Neural cell (in vitro differentiated cells): Measurements from ENCODE around the gene AIFM2.

Source experiments
- CTCF ChIP-seq: fragments of 450-650 bp; IDR thresholded peaks from 2 replicates; pipeline ENCODE4 v1.5.1; 2014; ENCODE audit warnings: antibody characterized with exemption, mild to moderate bottlenecking, moderate library complexity; ENCODE audit not compliant: poor library complexity, severe bottlenecking
- EP300 ChIP-seq: fragments of 450-650 bp; conservative IDR thresholded peaks from 2 replicates; pipeline ENCODE4 v1.6.1; 2014; ENCODE audit warnings: antibody characterized with exemption, mild to moderate bottlenecking, moderate library complexity; ENCODE audit not compliant: poor library complexity, severe bottlenecking
- EZH2 ChIP-seq: fragments of 200-600, 300-800 bp; shearing (Covaris generic), sonication (generic); IDR thresholded peaks from 2 replicates; pipeline ENCODE4 v1.6.1; 2014; ENCODE audit warnings: antibody characterized with exemption, low read length, borderline replicate concordance, mild to moderate bottlenecking; ENCODE audit not compliant: insufficient read depth, poor library complexity, severe bottlenecking
- POLR2AphosphoS5 ChIP-seq: IDR thresholded peaks from 2 replicates; pipeline ENCODE4 v1.6.1; 2012
- RAD21 ChIP-seq: fragments of 450-650 bp; conservative IDR thresholded peaks from 2 replicates; pipeline ENCODE4 v1.6.1; 2014; ENCODE audit warnings: antibody characterized with exemption, mild to moderate bottlenecking, moderate library complexity
- REST ChIP-seq: IDR thresholded peaks from 2 replicates; pipeline ENCODE4 v1.6.1; 2012; ENCODE audit warnings: borderline replicate concordance
- SMC3 ChIP-seq: fragments of 450-650 bp; conservative IDR thresholded peaks from 2 replicates; pipeline ENCODE4 v1.6.1; 2014; ENCODE audit warnings: antibody characterized with exemption, mild to moderate bottlenecking, moderate library complexity; ENCODE audit not compliant: poor library complexity
- TAF1 ChIP-seq: IDR thresholded peaks from 2 replicates; pipeline ENCODE4 v1.6.1; 2012; ENCODE audit warnings: low read depth

GRCh38 chr10:70162892-70163201 lies 30.2 kb upstream of the AIFM2 start:
- TF ChIP-seq EZH2 (no peak), CTCF (no peak), POLR2AphosphoS5 (no peak), REST (no peak), EP300 (no peak), TAF1 (no peak), RAD21 (no peak), SMC3 (no peak)
